ENCODE data around the gene GSKIP.

The GSKIP gene

GRCh38 chr14:96418075-96418474 lies 54.7 kb downstream of the GSKIP start:
- no peak for TF ChIP-seq CTCF (IDR thresholded peaks at IDR 0.05; ENCODE audit: low read depth, low read length)
- no peak overlapping the region for H3K27ac ChIP-seq
- H3K4me3 ChIP-seq (ENCODE audit: low read depth, low read length), result no peak overlapping the region
- no peaks in the 10 kb centered on the region for H3K36me3 ChIP-seq
- no peaks in the 10 kb centered on the region for H3K9me3 ChIP-seq (ENCODE audit: severe bottlenecking)
- no peaks in the 10 kb centered on the region for H3K27me3 ChIP-seq (ENCODE audit: insufficient read depth, low read depth, severe bottlenecking)
- no peak for DNase-seq

GRCh38 chr14:96421236-96421635 lies 57.9 kb downstream of the GSKIP start:
- TF ChIP-seq CTCF (IDR thresholded peaks at IDR 0.05; ENCODE audit: low read depth, low read length), result no peak
- Histone ChIP-seq H3K9me3 (ENCODE audit: severe bottlenecking) (no peaks in the 10 kb centered on the region), H3K27me3 (ENCODE audit: insufficient read depth, low read depth, severe bottlenecking) (no peaks in the 10 kb centered on the region), H3K4me3 (ENCODE audit: low read depth, low read length) (no peak overlapping the region), H3K27ac (no peak overlapping the region), H3K36me3 (no peaks in the 10 kb centered on the region)
- DNase-seq, result no peak

DNA sequence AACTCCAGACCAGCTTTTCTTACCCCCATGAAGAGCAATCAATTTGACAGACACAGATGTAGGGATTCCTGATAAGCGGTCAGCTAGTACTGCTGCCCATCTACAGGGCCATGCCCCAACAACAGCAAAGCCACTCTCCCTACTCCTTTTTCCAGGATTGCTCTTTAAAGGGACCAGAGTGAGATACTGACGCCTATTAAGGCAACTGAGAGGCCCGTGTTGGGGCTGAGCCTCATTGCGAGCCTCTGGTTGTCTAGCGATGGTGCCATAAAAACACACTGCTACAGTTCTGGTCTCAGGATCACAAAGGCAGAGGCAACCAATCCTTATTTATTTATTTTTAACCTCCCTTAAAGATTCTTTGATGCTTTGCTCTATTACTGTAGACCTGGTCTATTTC lies 59.7 kb downstream of the GSKIP start:
- no peak for DNase-seq
- TF ChIP-seq CTCF (IDR thresholded peaks at IDR 0.05; ENCODE audit: low read depth, low read length), result no peak

DNA sequence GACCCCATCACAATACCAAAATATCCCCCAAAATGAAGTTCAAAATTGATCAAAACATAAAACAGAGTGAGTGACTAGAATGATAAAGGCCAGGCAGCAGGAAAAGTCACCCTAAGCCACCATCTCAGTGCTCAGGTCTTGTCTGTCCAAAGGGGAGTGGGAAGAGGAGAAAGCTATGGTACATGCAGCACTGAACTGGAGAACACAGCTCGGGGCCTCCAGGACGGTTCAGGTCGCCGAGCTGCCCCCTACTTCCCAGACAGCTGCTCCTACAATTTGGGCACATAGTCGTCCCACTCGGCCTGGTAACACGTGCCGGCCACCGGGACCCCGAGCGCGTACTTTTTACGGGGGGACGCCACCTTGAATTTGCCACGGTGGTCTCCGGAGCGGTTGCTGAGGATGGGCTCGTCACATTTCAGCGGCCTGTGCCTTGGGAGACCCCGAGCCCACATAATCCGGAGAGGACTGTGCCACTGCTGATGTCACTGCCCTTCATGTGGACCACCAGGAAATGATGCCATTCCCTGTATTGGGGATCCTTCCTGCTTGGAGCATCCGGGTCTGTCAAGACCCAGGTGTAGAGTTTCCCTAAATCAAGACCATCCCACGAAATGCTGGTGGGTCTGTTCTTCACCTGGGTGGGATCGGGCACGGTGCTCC lies 60.3 kb downstream of the GSKIP start:
- no peaks in the 10 kb centered on the region for H3K36me3 ChIP-seq
- no peak overlapping the region for H3K4me3 ChIP-seq (ENCODE audit: low read depth, low read length)
- no peak overlapping the region for H3K27ac ChIP-seq
- H3K27me3 ChIP-seq (ENCODE audit: insufficient read depth, low read depth, severe bottlenecking), result no peaks in the 10 kb centered on the region
- DNase-seq, result no peak
- no peaks in the 10 kb centered on the region for H3K9me3 ChIP-seq (ENCODE audit: severe bottlenecking)
- TF ChIP-seq CTCF (IDR thresholded peaks at IDR 0.05; ENCODE audit: low read depth, low read length), result no peak

More for the DNA sequence above, 59.7 kb downstream of the GSKIP start:
- Histone ChIP-seq H3K9me3 (ENCODE audit: severe bottlenecking) (no peaks in the 10 kb centered on the region), H3K36me3 (no peaks in the 10 kb centered on the region), H3K4me3 (ENCODE audit: low read depth, low read length) (no peak overlapping the region), H3K27ac (no peak overlapping the region), H3K27me3 (ENCODE audit: insufficient read depth, low read depth, severe bottlenecking) (no peaks in the 10 kb centered on the region)

DNA sequence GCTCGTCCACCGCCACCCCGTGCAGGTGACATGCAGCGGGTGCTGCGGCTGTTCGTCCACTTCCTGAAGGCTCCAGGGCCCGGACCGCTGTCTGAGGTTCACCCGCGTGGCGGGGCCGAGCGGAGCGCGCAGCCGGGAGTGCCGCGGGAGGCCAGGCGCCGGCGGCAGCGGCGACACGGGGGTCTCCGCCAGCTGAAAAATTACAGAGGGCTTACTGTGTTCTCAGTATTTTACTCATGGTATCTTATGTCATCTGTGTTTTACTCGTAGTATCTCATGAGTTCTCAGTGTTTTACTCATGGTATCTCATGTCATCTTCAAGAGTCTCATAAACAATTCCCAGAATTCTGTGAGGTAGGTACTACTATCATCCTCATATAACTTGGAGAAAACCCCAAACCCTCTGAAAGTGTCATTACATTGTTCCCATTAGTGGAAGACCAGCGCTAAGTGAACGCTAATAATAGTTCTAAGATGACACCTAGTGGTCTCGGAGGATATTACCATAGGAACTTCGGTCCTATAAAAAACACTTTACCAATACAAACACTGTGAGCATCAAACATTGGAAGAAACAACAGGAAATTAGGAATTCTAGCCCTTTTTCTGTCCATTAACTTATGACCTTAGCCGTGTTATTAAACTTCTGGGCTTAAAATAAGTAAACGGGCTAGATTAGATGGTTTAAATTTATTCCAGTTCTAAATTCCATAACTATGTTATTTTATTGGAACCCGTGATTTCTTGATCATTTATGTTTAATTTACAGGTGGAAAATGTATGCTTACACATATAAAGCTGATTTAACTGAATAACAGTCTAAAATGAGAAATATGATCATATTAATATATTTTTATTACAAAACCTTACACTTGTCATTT lies 61.0 kb downstream of the GSKIP start:
- no peaks in the 10 kb centered on the region for H3K36me3 ChIP-seq
- H3K4me3 ChIP-seq (ENCODE audit: low read depth, low read length), result no peak overlapping the region
- no peaks in the 10 kb centered on the region for H3K9me3 ChIP-seq (ENCODE audit: severe bottlenecking)
- peak; percentile 37; the same call in 1 of the 2 replicates for TF ChIP-seq CTCF (IDR thresholded peaks at IDR 0.05; ENCODE audit: low read depth, low read length)
- no peaks in the 10 kb centered on the region for H3K27me3 ChIP-seq (ENCODE audit: insufficient read depth, low read depth, severe bottlenecking)
- no peak overlapping the region for H3K27ac ChIP-seq
- DNase-seq, result peak; percentile 12

Data from WERI-Rb-1 (cell line).